ENCODE results near the gene APP.

APP gene

GRCh38 chr21:25896501-25897056 is 274.0 kb downstream of the APP start:
- DNase-seq = no peak

- DNase-seq = peak in 1 of 2 experiments; percentile 54
These were observed 274.9 kb downstream of the APP start for GRCh38 chr21:25895565-25896205.

GRCh38 chr21:25893191-25893590 is 277.4 kb downstream of the APP start:
- no peak for DNase-seq

- DNase-seq = no peak
These were observed 279.0 kb downstream of the APP start for GRCh38 chr21:25891596-25891995.

GRCh38 chr21:25890001-25890400 is 280.6 kb downstream of the APP start:
- DNase-seq = no peak

GRCh38 chr21:25888711-25889110 is 281.9 kb downstream of the APP start:
- DNase-seq = no peak

GRCh38 chr21:25887646-25888306 is 282.8 kb downstream of the APP start:
- no peak for DNase-seq

- DNase-seq = no peak
These were observed 283.4 kb downstream of the APP start for GRCh38 chr21:25887166-25887565.

- DNase-seq = no peak
These were observed 284.7 kb downstream of the APP start for GRCh38 chr21:25885880-25886279.

GRCh38 chr21:25885405-25885804 is 285.2 kb downstream of the APP start:
- DNase-seq = no peak

- no peak for DNase-seq
These were observed 286.3 kb downstream of the APP start for GRCh38 chr21:25884311-25884710.

GRCh38 chr21:25881524-25882376 is 288.8 kb downstream of the APP start:
- DNase-seq = peak; percentile 3 to 37

GRCh38 chr21:25879203-25879602 is 291.4 kb downstream of the APP start:
- DNase-seq = no peak

- DNase-seq = no peak
These were observed 292.2 kb downstream of the APP start for GRCh38 chr21:25878344-25878743.

- DNase-seq = no peak
These were observed 298.3 kb downstream of the APP start for GRCh38 chr21:25872271-25872670.

- no peak for DNase-seq
These were observed 299.0 kb downstream of the APP start for GRCh38 chr21:25871566-25871965.

- DNase-seq = no peak
These were observed 300.5 kb downstream of the APP start for GRCh38 chr21:25870084-25870483.

- DNase-seq = no peak
These were observed 303.5 kb downstream of the APP start for GRCh38 chr21:25867061-25867460.

GRCh38 chr21:25863747-25864146 is 306.8 kb downstream of the APP start:
- no peak for DNase-seq

- no peak for DNase-seq
These were observed 307.5 kb downstream of the APP start for GRCh38 chr21:25863031-25863430.

GRCh38 chr21:25862596-25862995 is 308.0 kb downstream of the APP start:
- peak in 1 of 2 experiments; percentile 8 for DNase-seq

- DNase-seq = no peak
These were observed 308.5 kb downstream of the APP start for GRCh38 chr21:25862112-25862511.

- DNase-seq = no peak
These were observed 311.2 kb downstream of the APP start for GRCh38 chr21:25859235-25859929.
